Lower leg skin (tissue), 4 donors: ENCODE data around the gene SLC11A2. TPM values are rescaled to one million over a fixed set of nuclear protein-coding genes. Genes with fewer than 3 reads are reported as not detected.

ENCODE experiments used
- DNase-seq, 2 donors: peaks; one replicate each; pipeline ENCODE4 v3.0.0-alpha.2; 2019; ENCODE audit warnings: low spot score in 2 of 2
- H3K4me3 ChIP-seq: fragments of 200-600 bp; sonication (generic); 2 replicates; pipeline ENCODE4 v1.5.1; 2017; ENCODE audit warnings: mild to moderate bottlenecking, low read depth; ENCODE audit not compliant: poor library complexity, severe bottlenecking
- POLR2A ChIP-seq, 2 donors: fragments of 450-650 bp; IDR thresholded peaks; one replicate each; pipeline ENCODE4 v1.6.1; 2016 to 2017; ENCODE audit warnings: antibody characterized with exemption in 2 of 2, mild to moderate bottlenecking in 1 of 2, moderate library complexity in 1 of 2
- WGBS, 2 donors: methylation state at CpG; one replicate each; pipeline ENCODE4 v1.1.5; 2018; 5-methylcytosine and 5-hydroxymethylcytosine counted together
- intact Hi-C: fragments of 100-400 bp; cut with DNase I; formaldehyde crosslinking; loops from one replicate; pipeline ENCODE4 v1.15.0; 2023; ENCODE audit warnings: low total_unique reads
- total RNA-seq, 4 donors: library from RNA; depleted of rRNA; stranded (reverse); fragments of >200 nt; gene quantifications; one replicate each; pipeline ENCODE4 v1.1.0, GENCODE V29; 2016
- TF ChIP-seq, protein P1 (sequence below), 3 donors: fragments of 450-650 bp; IDR thresholded peaks; one replicate each; pipeline ENCODE4 v1.5.1; 2016; ENCODE audit warnings: antibody characterized with exemption in 3 of 3, mild to moderate bottlenecking in 3 of 3, moderate library complexity in 2 of 3

The SLC11A2 gene
- total RNA-seq, 4 donors from 2014 or later: 48.8 to 76.1 (median 64.9) TPM

DNA sequence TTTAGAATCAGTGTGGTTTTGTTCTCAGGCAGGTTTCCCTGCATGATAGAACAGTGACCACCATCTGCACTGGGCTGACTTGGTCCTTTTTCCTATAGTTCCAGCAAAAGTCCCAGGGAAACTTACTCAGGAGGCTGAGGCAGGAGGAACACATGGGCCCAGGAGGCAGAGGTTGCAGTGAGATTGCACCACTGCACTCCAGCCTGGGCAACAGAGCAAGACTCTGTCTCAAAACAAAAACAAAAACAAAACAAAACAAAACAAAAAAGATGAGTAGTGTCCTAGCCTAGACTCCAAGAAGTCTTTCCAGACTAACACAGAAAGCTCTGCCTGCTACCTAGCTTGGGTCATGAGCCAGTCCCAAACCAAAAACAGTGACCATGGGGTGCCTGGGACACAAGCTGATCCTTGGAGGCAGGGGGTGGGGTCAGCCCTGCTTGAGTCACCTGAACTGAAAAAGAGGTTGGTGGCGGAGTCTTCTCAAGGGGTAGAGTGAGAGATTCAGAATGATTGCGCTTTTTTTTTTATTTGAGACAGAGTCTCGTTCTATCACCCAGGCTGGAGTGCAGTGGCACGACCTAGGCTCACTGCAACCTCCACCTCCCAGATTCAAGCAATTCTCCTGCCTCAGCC lies 7.4 kb upstream of the SLC11A2 start:
- no peak overlapping the region for H3K4me3 ChIP-seq
- WGBS, 2 donors: 90 to 94% methylated on average over 4 of the region's 4 CpGs
- DNase-seq: no peak
- intact Hi-C loops: no loop called here
- TF ChIP-seq POLR2A (IDR thresholded peaks at IDR 0.05): no peak
- TF ChIP-seq, protein P1, sequence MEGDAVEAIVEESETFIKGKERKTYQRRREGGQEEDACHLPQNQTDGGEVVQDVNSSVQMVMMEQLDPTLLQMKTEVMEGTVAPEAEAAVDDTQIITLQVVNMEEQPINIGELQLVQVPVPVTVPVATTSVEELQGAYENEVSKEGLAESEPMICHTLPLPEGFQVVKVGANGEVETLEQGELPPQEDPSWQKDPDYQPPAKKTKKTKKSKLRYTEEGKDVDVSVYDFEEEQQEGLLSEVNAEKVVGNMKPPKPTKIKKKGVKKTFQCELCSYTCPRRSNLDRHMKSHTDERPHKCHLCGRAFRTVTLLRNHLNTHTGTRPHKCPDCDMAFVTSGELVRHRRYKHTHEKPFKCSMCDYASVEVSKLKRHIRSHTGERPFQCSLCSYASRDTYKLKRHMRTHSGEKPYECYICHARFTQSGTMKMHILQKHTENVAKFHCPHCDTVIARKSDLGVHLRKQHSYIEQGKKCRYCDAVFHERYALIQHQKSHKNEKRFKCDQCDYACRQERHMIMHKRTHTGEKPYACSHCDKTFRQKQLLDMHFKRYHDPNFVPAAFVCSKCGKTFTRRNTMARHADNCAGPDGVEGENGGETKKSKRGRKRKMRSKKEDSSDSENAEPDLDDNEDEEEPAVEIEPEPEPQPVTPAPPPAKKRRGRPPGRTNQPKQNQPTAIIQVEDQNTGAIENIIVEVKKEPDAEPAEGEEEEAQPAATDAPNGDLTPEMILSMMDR (IDR thresholded peaks at IDR 0.05): no peak

DNA sequence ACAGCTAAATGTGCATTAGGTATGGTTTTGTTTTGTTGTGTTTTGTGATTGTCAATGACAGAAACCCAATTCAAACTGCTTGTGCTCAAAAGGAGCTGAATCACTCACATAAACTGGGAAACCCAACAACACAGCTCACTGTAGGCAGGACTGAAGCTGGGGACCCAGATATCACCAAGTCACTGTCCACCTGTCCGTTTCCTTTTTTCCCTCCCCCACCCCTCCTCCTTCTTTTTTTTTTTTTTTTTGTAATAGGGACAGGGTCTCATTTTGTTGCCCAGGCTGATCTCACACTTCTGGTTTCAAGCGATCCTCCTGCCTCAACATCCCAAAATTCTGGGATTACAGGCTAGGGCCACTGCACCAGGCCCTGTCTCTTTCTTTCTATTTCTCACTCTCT lies 6.9 kb upstream of the SLC11A2 start:
- intact Hi-C loops: no loop called here
- 75 to 86% methylated on average over 2 of the region's 2 CpGs for WGBS, 2 donors
- no peak overlapping the region for H3K4me3 ChIP-seq
- TF ChIP-seq, protein P1 (IDR thresholded peaks at IDR 0.05): no peak
- TF ChIP-seq POLR2A (IDR thresholded peaks at IDR 0.05): no peak
- DNase-seq: no peak

DNA sequence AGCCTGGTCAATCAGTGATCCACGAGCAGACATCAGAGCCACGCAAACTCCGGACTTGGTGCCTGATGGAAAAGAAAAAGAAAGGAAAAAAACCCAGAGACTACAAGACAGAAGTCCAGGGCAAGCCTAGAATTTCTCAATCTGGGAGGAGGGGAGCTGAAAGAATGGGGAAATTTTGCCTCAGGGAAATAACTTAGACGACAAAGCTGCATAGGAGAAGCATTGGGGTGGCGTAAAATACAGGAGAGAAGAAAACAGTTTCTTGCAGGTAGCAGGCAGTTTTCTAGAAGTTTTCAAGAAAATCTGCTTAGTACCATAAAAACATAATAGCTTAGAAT lies 2.6 kb upstream of the SLC11A2 start:
- intact Hi-C loops: no loop called here
- no peak for TF ChIP-seq POLR2A (IDR thresholded peaks at IDR 0.05)
- TF ChIP-seq, protein P1 (IDR thresholded peaks at IDR 0.05): no peak
- DNase-seq: no peak
- H3K4me3 ChIP-seq: no peak overlapping the region
- 33 to 38% methylated on average over 5 of the region's 5 CpGs for WGBS, 2 donors

DNA sequence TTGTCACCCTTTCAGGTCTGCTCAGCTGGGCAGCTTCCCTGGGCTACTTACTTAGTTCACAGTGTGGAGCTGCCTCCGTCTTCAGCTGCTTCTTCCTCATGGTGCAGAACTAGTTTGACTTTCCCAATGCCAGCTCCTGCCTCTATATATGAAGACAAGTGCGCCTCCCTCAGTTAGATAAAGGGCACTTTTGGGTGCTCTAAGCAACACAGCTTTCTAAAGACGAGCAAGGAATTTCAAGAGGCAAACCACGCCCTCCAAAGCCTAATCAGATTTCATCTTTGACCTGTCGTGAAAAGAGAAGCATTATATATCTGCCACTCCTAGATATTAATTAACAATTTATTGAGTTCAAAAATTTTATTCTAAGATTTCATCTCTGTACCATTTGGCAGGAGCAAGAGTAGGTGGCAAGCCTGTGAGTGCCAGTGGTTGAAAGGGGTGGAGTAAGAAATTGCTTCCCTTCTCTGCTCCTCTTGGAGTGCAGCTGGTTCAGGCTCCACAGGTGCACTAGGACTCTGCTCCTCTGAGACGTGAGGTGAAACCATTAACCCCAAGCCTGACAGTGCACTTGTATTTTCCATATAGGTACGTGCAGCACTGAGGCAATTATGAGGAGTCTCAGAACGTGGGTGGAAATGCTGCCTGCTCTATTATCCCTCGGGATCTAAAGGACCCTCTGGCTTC lies 2.1 kb upstream of the SLC11A2 start:
- WGBS, 2 donors: 14 to 15% methylated on average over 9 of the region's 9 CpGs
- intact Hi-C loops: no loop called here
- no peak overlapping the region for H3K4me3 ChIP-seq
- TF ChIP-seq, protein P1 (IDR thresholded peaks at IDR 0.05): no peak
- TF ChIP-seq POLR2A (IDR thresholded peaks at IDR 0.05): no peak
- DNase-seq: peak in 1 of 2 donors; percentile 47

DNA sequence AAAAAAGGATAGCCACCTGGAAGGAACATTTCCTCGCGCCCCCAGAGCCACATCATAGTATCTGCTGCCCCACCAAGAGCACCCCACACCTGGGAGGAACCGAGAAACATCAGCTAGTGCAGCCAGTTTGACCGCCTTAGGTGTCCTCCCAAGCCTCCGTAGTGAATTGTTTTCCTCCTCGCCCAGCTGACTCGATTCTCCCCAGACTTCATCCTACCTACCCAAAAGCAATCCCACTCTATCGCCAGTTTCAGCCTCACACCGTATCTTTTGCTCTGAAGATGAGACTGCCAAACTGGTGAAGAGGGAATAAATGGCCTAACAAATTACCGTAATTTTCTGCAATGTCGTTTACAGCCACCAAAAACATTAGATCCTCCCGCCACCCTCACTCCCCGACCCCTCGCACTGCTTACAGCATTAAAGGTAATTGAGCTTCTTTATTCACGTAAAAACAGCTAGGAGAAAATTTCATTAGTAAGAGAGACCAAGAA lies 1.2 kb upstream of the SLC11A2 start:
- 86 to 89% methylated on average over 15 of the region's 15 CpGs for WGBS, 2 donors
- H3K4me3 ChIP-seq: no peak overlapping the region
- DNase-seq: no peak
- TF ChIP-seq, protein P1 (IDR thresholded peaks at IDR 0.05): no peak
- no peak for TF ChIP-seq POLR2A (IDR thresholded peaks at IDR 0.05)
- intact Hi-C loops: no loop called here
